HUES6 (cell line): Measurements from ENCODE around the gene STK26.
"Not testable (repeated sequence)": the region's sequence is repeated elsewhere in the genome, so short reads cannot be mapped to it uniquely, and the experiment has no call there.

Experiments
- H3K27ac ChIP-seq: 2 replicates; pipeline ENCODE4 v1.7.0; 2013; ENCODE audit warnings: low read depth, mild to moderate bottlenecking, low read length, inconsistent platforms
- H3K27me3 ChIP-seq: 2 replicates; pipeline ENCODE4 v1.6.1; 2013; ENCODE audit warnings: low read length; ENCODE audit not compliant: control insufficient read depth, insufficient read depth
- H3K36me3 ChIP-seq: 2 replicates; pipeline ENCODE4 v1.6.1; 2013; ENCODE audit warnings: low read length; ENCODE audit not compliant: control insufficient read depth, insufficient read depth
- H3K4me1 ChIP-seq: 2 replicates; pipeline ENCODE4 v1.6.1; 2013; ENCODE audit warnings: low read length; ENCODE audit not compliant: control insufficient read depth, insufficient read depth
- H3K4me3 ChIP-seq: 2 replicates; pipeline ENCODE4 v1.5.1; 2013; ENCODE audit warnings: low read depth, low read length
- H3K9ac ChIP-seq: one replicate; pipeline ENCODE4 v1.6.1; 2013; ENCODE audit warnings: mild to moderate bottlenecking, low read length
- H3K9me3 ChIP-seq: 2 replicates; pipeline ENCODE4 v1.6.1; 2013; ENCODE audit warnings: low read depth, low read length; ENCODE audit not compliant: control insufficient read depth, insufficient read depth

Gene STK26

GRCh38 chrX:132037479-132037993 lies 14.4 kb downstream of the STK26 start:
- Histone ChIP-seq H3K36me3 (no peaks in the 10 kb centered on the region), H3K9ac (no peak overlapping the region), H3K27ac (no peak overlapping the region), H3K27me3 (no peaks in the 10 kb centered on the region; the same call in 1 of the 2 replicates), H3K4me1 (peaks cover 59% of the 10 kb centered on the region), H3K9me3 (no peaks in the 10 kb centered on the region), H3K4me3 (no peak overlapping the region)

- H3K36me3 ChIP-seq, result no peaks in the 10 kb centered on the region
- H3K27me3 ChIP-seq, result no peaks in the 10 kb centered on the region; the same call in 1 of the 2 replicates
- H3K27ac ChIP-seq, result no peak overlapping the region
- no peak overlapping the region for H3K4me3 ChIP-seq
- no peak overlapping the region for H3K9ac ChIP-seq
- H3K4me1 ChIP-seq, result peaks cover 80% of the 10 kb centered on the region
- no peaks in the 10 kb centered on the region for H3K9me3 ChIP-seq
Measured at GRCh38 chrX:132040066-132040465, 17.0 kb downstream of the STK26 start.

DNA sequence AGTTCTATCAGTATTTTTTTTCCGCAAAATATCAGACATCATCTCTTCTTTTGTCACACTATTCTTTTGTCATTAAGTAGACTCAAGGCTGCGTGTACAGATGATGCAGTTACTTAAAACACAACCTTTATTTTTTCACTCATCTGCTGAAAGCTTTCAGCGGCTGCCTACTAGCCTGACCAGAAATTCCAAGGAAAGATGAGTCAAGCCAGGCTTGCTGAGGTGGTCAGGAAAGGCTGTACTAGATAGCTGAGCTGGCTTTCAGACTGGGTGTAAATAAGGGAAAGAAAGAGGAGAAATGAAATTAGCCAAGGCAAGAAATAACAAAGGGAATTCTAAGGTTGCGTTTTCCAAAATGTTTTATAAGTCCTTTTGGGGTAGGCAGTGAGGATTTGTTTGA lies 17.9 kb downstream of the STK26 start:
- no peak overlapping the region for H3K4me3 ChIP-seq
- no peaks in the 10 kb centered on the region for H3K9me3 ChIP-seq
- no peaks in the 10 kb centered on the region for H3K36me3 ChIP-seq
- no peak overlapping the region for H3K9ac ChIP-seq
- H3K27ac ChIP-seq, result no peak overlapping the region; the same call in 1 of the 2 replicates
- peaks cover 86% of the 10 kb centered on the region for H3K4me1 ChIP-seq
- H3K27me3 ChIP-seq, result no peaks in the 10 kb centered on the region; the same call in 1 of the 2 replicates

DNA sequence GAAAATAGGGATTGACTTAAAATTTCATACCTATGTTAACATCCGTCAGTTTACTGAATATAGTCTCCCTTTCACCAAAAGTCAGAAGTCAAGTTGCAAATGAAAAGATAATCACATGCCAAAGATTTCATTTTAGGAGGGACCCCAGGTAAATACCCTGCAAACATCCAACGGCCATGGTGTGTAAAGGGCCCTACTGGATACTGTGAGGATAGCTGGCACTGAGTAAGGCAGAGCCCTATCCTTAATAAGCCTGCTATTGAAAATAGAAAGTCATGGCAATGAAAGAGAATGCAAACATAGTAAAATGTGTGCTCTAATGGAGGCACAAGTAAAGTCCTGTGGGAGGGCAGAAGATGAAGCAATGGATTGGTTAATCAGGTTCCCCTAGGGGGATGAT lies 20.9 kb downstream of the STK26 start:
- Histone ChIP-seq H3K9me3 (no peaks in the 10 kb centered on the region), H3K4me1 (peaks cover 67% of the 10 kb centered on the region), H3K4me3 (no peak overlapping the region), H3K27me3 (no peaks in the 10 kb centered on the region; the same call in 1 of the 2 replicates), H3K36me3 (no peaks in the 10 kb centered on the region), H3K9ac (no peak overlapping the region), H3K27ac (no peak overlapping the region)

GRCh38 chrX:132044953-132045352 lies 21.9 kb downstream of the STK26 start:
- peaks cover 4% of the 10 kb centered on the region; the same call in 1 of the 2 replicates for H3K27me3 ChIP-seq
- H3K4me3 ChIP-seq, result no peak overlapping the region
- H3K4me1 ChIP-seq, result peaks cover 58% of the 10 kb centered on the region
- H3K9me3 ChIP-seq, result no peaks in the 10 kb centered on the region
- peak overlapping the region; percentile 12; the same call in 1 of the 2 replicates for H3K27ac ChIP-seq
- no peaks in the 10 kb centered on the region for H3K36me3 ChIP-seq
- H3K9ac ChIP-seq, result no peak overlapping the region

- H3K27ac ChIP-seq, result peak overlapping the region; percentile 12; the same call in 1 of the 2 replicates
- peaks cover 53% of the 10 kb centered on the region for H3K4me1 ChIP-seq
- peaks cover 4% of the 10 kb centered on the region; the same call in 1 of the 2 replicates for H3K27me3 ChIP-seq
- no peak overlapping the region for H3K4me3 ChIP-seq
- no peaks in the 10 kb centered on the region for H3K36me3 ChIP-seq
- no peaks in the 10 kb centered on the region for H3K9me3 ChIP-seq
- H3K9ac ChIP-seq, result no peak overlapping the region
Measured at GRCh38 chrX:132045456-132045855, 22.4 kb downstream of the STK26 start.

DNA sequence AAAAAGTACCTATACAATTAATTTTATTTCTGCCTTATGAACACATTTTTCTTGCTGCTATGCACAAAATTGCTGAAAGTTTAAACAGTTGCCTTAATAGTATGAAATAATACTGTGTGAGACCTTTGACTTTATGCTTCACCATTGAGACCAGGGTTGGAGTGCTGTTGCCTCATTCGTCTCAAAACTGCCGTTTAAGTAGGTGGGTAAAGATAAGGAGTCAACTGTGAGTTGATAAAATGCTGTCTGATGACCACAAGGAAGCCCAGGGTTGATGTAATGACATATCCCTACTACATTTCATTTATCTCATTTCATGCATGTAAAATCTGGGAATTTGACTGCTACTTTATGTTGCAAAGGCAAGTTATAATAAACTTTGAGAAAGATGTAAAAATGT lies 23.4 kb downstream of the STK26 start:
- H3K9me3 ChIP-seq, result no peaks in the 10 kb centered on the region

DNA sequence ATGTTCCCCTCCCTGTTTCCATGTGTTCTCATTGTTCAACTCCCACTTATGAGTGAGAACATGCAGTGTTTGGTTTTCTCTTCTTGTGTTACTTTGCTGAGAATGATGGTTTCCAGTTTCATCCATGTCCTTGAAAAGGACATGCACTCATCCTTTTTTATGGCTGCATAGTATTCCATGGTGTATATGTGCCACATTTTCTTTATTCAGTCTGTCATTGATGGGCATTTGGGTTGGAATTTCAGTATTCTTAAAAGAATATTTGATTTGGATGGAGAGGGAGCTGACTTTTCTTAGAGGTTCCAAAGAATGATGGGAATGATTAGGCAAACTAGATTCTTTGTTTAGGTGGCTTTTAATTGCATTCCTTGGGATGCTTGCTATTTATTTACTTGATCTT lies 28.7 kb downstream of the STK26 start:
- H3K9me3 ChIP-seq, H3K9ac ChIP-seq, H3K4me1 ChIP-seq, H3K27ac ChIP-seq, H3K4me3 ChIP-seq, H3K27me3 ChIP-seq: not testable (repeated sequence)
- H3K36me3 ChIP-seq, result peaks cover 18% of the 10 kb centered on the region

More for the DNA sequence above, 23.4 kb downstream of the STK26 start:
- Histone ChIP-seq H3K27me3 (peaks cover 4% of the 10 kb centered on the region; the same call in 1 of the 2 replicates), H3K36me3 (no peaks in the 10 kb centered on the region), H3K27ac (no peak overlapping the region), H3K9ac (no peak overlapping the region), H3K4me3 (no peak overlapping the region), H3K4me1 (peaks cover 42% of the 10 kb centered on the region)

DNA sequence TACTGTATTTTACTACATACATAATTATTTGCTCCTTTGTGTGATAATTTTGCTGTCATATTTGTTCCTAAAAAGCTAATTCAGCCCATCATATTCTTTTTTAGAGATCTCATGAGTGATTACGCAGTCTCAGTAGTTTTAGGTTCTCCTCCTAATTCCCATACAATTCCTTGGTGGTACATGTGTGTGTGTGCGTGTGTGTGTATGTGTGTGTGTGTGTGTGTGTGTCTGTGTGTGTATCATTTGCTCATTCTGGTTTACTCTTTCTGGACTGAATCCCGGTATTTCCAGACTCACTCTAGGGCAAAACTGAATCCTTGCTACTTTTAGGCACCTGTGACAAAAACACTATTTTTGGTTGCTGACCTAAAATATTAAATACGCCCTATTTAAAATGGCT lies 34.9 kb downstream of the STK26 start:
- H3K9ac ChIP-seq, result no peak overlapping the region
- peaks cover 2% of the 10 kb centered on the region; the same call in 1 of the 2 replicates for H3K27me3 ChIP-seq
- H3K36me3 ChIP-seq, result peaks cover 41% of the 10 kb centered on the region
- no peaks in the 10 kb centered on the region for H3K4me1 ChIP-seq
- H3K27ac ChIP-seq, result no peak overlapping the region
- no peak overlapping the region for H3K4me3 ChIP-seq
- no peaks in the 10 kb centered on the region for H3K9me3 ChIP-seq

GRCh38 chrX:132058975-132059374 lies 35.9 kb downstream of the STK26 start:
- Histone ChIP-seq H3K27ac (no peak overlapping the region), H3K4me1 (no peaks in the 10 kb centered on the region), H3K9me3 (no peaks in the 10 kb centered on the region), H3K27me3 (peaks cover 2% of the 10 kb centered on the region; the same call in 1 of the 2 replicates), H3K4me3 (no peak overlapping the region), H3K36me3 (peaks cover 48% of the 10 kb centered on the region), H3K9ac (no peak overlapping the region)

DNA sequence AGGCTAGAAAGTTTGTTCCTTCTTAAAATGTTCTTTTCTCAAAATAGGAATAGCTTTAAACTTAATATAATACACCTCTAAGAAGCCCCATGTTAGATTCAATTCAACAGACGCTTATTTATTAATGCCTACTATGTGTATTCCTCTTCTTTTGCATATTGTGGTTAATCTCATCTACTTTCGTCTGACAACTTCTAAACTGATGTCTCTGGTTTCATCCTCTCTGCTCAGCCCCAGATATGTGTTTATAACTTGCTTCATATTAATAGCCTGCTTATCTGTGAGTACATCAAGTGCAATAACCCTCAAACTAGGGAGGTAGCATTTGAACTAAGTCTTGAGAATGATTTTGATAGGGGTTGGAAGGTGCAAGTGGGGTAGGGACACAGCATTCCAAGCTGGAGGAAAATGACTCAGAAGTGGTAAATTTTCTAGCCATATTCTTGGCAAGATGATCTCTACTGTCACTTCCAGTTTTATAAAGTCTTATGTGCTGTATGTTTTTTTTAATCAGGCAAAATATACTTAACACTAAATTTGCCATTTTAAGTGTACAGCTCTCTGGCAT lies 37.0 kb downstream of the STK26 start:
- H3K36me3 ChIP-seq, result peaks cover 39% of the 10 kb centered on the region

More for the DNA sequence above, 37.0 kb downstream of the STK26 start:
- no peak overlapping the region for H3K4me3 ChIP-seq
- H3K27ac ChIP-seq, result no peak overlapping the region
- H3K27me3 ChIP-seq, result peaks cover 2% of the 10 kb centered on the region; the same call in 1 of the 2 replicates
- H3K4me1 ChIP-seq, result no peaks in the 10 kb centered on the region
- H3K9me3 ChIP-seq, result no peaks in the 10 kb centered on the region
- no peak overlapping the region for H3K9ac ChIP-seq
